GM18526 (cell line): ENCODE measurements around the gene ASF1B.

Experiments used
- POLR2A ChIP-seq: IDR thresholded peaks from 3 replicates; pipeline ENCODE4 v1.6.1; 2011; ENCODE audit not compliant: insufficient read length; ENCODE audit errors: extremely low read depth

ASF1B gene

GRCh38 chr19:14164724-14165493, 28.5 kb upstream of the ASF1B start:
- no peak for TF ChIP-seq POLR2A

GRCh38 chr19:14164082-14164481, 27.7 kb upstream of the ASF1B start:
- no peak for TF ChIP-seq POLR2A

- TF ChIP-seq POLR2A, result no peak
These were observed 26.5 kb upstream of the ASF1B start for GRCh38 chr19:14162871-14163297.

- no peak for TF ChIP-seq POLR2A
These were observed 24.9 kb upstream of the ASF1B start for GRCh38 chr19:14161305-14161704.

DNA sequence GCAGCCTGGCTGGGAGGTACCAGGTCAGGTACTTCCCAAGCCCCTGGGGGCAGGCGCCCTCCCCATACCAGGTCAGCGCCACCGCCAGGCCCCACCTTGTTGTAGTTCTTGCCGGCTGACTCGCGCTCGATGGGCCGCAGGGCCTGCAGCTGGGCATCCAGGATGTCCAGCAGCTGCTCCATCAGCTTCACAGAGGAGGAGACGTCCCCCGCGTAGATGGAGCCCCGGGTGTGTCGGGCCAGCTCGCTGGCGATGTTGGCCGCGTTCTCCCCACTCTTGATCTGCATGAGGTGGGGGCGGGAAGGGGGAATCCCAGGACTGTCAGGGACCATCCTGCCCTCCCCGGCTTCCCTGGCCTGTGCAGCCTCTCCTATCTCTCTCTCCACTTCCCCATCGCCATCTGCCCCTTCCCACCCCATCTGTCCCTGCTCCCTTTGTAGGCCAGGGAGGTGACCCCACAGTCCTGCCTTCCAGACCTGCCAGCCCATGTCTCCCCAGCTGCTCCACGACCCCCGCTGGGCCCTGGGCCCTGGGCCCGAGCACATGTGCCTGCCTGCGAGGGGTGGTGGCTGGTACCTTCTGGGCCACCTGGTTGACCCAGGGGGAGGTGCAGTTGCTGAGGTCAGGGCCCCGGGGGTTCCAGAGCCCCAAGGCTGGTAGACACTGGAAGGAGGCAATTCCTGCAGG, 23.8 kb upstream of the ASF1B start:
- TF ChIP-seq POLR2A, result no peak

DNA sequence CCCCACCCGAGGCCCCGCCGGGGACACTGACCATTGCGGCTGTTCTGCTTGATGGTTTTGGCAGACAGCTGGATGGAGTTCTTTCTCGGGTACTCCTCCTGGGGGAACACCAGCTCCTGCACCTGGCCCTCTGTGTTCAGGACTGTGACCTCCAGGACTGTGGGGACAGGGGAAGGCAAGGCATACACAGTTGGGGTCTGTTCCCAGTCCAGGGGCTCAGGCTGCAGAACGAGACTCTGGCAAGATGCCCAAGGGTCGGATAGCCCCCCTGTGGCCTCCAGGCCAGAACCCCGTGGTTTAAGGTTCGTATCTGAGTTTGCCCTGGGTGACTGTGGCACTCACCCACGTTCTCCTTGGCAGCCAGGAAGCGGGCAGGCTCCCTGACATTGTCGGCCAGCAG, 22.7 kb upstream of the ASF1B start:
- TF ChIP-seq POLR2A, result no peak

DNA sequence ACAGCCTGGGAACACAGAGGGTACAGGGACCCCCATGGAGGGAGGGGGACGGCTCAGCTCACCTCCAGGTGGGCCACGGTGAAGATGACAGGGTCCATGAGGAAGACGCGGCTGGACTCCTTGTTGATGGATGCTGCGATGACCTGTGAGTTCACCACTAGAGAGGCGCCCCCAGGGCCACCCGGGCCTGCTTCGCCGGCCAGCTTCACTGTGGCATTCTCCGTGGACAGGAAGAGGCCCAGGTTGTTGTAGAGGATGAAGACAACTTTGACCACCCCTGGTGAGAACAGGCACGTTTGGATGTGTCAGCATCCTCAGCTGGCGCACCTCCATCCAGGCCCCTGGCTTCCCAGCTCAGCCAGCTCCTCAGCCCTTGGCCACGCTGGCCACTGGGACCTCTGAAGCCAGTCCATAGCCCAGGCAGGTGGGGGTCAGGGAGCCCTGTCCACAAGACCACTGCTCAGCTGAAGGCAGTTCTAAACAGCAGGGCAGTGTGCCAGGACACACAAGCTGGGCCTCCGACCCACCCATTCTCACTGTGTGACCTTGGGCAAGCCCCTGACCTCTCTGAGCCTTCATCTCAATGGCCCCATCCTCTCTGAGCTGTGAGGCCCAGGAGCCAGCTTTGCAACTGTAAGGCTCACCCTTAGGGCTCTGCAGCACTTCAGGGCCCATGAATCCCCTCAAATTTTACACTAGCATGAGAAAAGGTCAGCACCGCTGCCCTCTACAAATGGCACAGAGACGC, 22.1 kb upstream of the ASF1B start:
- no peak for TF ChIP-seq POLR2A

DNA sequence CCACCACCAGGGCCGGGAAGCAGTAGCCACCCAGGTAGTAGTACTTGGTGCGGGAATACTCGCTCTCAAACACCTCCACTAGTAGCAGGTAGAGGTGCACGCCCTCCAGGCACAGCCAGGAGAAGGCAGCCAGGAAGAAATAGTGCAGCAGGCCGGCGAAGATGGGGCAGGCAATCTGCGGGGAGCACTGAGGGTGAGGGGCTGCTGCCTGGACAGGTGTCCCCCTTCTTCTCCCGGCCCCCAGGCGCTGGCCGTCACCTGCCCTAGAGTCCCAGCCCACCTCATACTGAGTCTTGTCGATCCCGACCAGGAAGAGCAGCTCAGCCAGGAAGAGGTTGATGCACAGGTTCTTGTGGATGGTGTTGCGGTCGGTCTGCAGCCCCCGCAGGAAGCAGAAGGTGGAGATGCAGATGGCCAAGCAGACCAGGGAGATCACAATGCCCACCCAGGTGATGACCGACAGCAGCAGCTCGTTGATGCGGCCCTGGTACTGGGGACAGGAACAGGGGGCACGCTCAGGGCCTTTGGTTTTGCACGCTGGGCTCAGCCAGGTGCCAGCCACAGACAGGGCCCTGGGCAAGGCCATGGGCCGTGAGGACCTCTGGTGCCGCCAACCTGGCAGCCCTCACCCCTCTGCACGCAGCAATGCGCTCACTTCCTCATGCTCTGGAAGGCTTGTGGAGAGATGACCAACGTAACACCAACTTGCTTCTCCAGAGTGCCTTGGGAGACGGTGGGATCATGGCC, 20.8 kb upstream of the ASF1B start:
- no peak for TF ChIP-seq POLR2A

DNA sequence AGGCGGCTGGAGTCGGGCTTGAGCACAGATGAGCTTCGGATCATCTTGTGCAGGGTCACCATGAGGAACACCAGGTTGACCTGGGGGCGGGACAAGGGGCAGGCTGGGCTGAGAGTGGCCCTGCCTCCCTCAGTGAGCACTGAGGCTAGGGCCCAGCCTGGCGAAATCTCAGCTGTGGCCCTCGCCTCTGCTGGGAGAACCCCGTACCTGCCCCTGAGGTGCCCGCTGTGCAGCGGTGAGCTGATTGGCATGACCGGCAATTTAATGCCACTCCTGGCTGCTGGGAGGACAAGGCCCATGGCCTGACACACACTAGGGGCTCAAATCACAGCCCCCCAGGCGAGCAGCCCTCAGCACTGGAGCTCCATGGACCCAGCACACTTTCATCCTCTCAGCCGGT, 19.7 kb upstream of the ASF1B start:
- TF ChIP-seq POLR2A, result no peak

GRCh38 chr19:14155371-14155770, 19.0 kb upstream of the ASF1B start:
- no peak for TF ChIP-seq POLR2A

DNA sequence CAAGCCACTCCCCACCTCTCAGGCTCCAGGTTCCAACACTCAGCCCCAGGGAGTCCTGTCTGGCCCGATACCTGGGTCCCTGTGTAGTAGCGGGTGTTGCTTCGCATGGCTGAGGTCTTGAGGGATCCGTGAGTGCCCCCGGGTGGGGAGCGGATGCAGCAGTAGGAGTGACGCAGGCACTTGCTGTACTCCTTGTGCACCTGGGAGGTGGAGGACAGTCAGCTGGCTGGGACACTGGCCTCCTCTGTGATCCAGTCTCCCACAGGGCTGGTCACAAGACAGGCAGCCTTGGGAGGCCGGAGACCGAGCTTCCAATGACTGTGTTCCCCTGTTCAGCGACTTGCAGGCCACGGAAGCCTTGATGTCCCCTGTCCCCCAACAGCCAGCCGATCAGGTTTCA, 16.3 kb upstream of the ASF1B start:
- no peak for TF ChIP-seq POLR2A

GRCh38 chr19:14150770-14151661, 14.6 kb upstream of the ASF1B start:
- no peak for TF ChIP-seq POLR2A

- no peak for TF ChIP-seq POLR2A
These were observed 13.8 kb upstream of the ASF1B start for GRCh38 chr19:14150041-14150769.

GRCh38 chr19:14149509-14149994, 13.2 kb upstream of the ASF1B start:
- TF ChIP-seq POLR2A, result no peak
